ENCODE data around the gene HMBS. TPM values are rescaled to one million over a fixed set of nuclear protein-coding genes. Genes with fewer than 3 reads are reported as not detected.

Gene HMBS
- polyA plus RNA-seq, 4 donors: 18.4 to 45.3 (median 20.5) TPM

GRCh38 chr11:119091966-119092879, 7.5 kb downstream of the HMBS start:
- WGBS, 3 donors: 79 to 86% (median 82%) methylated on average over 13 of the region's 13 CpGs
- Histone ChIP-seq H3K4me1 (ENCODE audit: control insufficient read depth in 3 of 3, insufficient read depth in 2 of 3, low read depth in 1 of 3, low read length in 2 of 3) (peaks cover 2 to 29% (median 2%) of the 10 kb centered on the region in 3 donors), H3K27me3 (ENCODE audit: control insufficient read depth in 3 of 3, insufficient read depth in 3 of 3, low read length in 3 of 3) (no peaks in the 10 kb centered on the region), H3K36me3 (ENCODE audit: control insufficient read depth in 3 of 3, insufficient read depth in 2 of 3, low read depth in 1 of 3, low read length in 3 of 3) (peaks cover 0 to 60% (median 3%) of the 10 kb centered on the region in 3 donors), H3K27ac (ENCODE audit: low read depth in 1 of 3, low read length in 2 of 3) (no peak overlapping the region), H3K4me3 (ENCODE audit: low read depth in 1 of 3, low read length in 3 of 3) (no peak overlapping the region), H3K9me3 (ENCODE audit: control insufficient read depth in 2 of 2, insufficient read depth in 1 of 2, low read depth in 1 of 2, low read length in 1 of 2) (no peaks in the 10 kb centered on the region)
- FAIRE-seq: no peak
- no peak for DNase-seq

GRCh38 chr11:119092880-119093842, 8.5 kb downstream of the HMBS start:
- no peaks in the 10 kb centered on the region for H3K9me3 ChIP-seq (ENCODE audit: control insufficient read depth in 2 of 2, insufficient read depth in 1 of 2, low read depth in 1 of 2, low read length in 1 of 2)
- H3K4me3 ChIP-seq (ENCODE audit: low read depth in 1 of 3, low read length in 3 of 3): peak overlapping the region; percentile 59 to 88 (median 81)
- peak in 1 of 2 donors; percentile 39 for DNase-seq
- H3K27me3 ChIP-seq (ENCODE audit: control insufficient read depth in 3 of 3, insufficient read depth in 3 of 3, low read length in 3 of 3): no peaks in the 10 kb centered on the region
- peak overlapping the region in 2 of 3 donors; percentile 69 to 78 for H3K27ac ChIP-seq (ENCODE audit: low read depth in 1 of 3, low read length in 2 of 3)
- peaks cover 2 to 23% (median 2%) of the 10 kb centered on the region in 3 donors for H3K4me1 ChIP-seq (ENCODE audit: control insufficient read depth in 3 of 3, insufficient read depth in 2 of 3, low read depth in 1 of 3, low read length in 2 of 3)
- H3K36me3 ChIP-seq (ENCODE audit: control insufficient read depth in 3 of 3, insufficient read depth in 2 of 3, low read depth in 1 of 3, low read length in 3 of 3): peaks cover 2 to 63% (median 3%) of the 10 kb centered on the region in 3 donors
- no peak for FAIRE-seq
- WGBS, 3 donors: 17 to 41% (median 19%) methylated on average over 12 of the region's 12 CpGs

- DNase-seq (peak in 1 of 2 donors; percentile 66), FAIRE-seq (no peak)
- peaks cover 2 to 23% (median 2%) of the 10 kb centered on the region in 3 donors for H3K4me1 ChIP-seq (ENCODE audit: control insufficient read depth in 3 of 3, insufficient read depth in 2 of 3, low read depth in 1 of 3, low read length in 2 of 3)
- H3K27me3 ChIP-seq (ENCODE audit: control insufficient read depth in 3 of 3, insufficient read depth in 3 of 3, low read length in 3 of 3): no peaks in the 10 kb centered on the region
- WGBS, 3 donors: 0% methylated on average over 63 to 81 of the region's 81 CpGs
- peaks cover 2 to 56% (median 3%) of the 10 kb centered on the region in 3 donors for H3K36me3 ChIP-seq (ENCODE audit: control insufficient read depth in 3 of 3, insufficient read depth in 2 of 3, low read depth in 1 of 3, low read length in 3 of 3)
- H3K27ac ChIP-seq (ENCODE audit: low read depth in 1 of 3, low read length in 2 of 3): peak overlapping the region; percentile 78 to 93 (median 88)
- H3K9me3 ChIP-seq (ENCODE audit: control insufficient read depth in 2 of 2, insufficient read depth in 1 of 2, low read depth in 1 of 2, low read length in 1 of 2): no peaks in the 10 kb centered on the region
- peak overlapping the region; percentile 59 to 88 (median 81) for H3K4me3 ChIP-seq (ENCODE audit: low read depth in 1 of 3, low read length in 3 of 3)
These were observed 9.5 kb downstream of the HMBS start for GRCh38 chr11:119093942-119094815.

- FAIRE-seq: no peak
- no peaks in the 10 kb centered on the region for H3K27me3 ChIP-seq (ENCODE audit: control insufficient read depth in 3 of 3, insufficient read depth in 3 of 3, low read length in 3 of 3)
- DNase-seq: peak; percentile 82 to 92
- H3K36me3 ChIP-seq (ENCODE audit: control insufficient read depth in 3 of 3, insufficient read depth in 2 of 3, low read depth in 1 of 3, low read length in 3 of 3): peaks cover 2 to 53% (median 3%) of the 10 kb centered on the region in 3 donors
- 0 to 2% (median 1%) methylated on average over 13 to 19 of the region's 19 CpGs for WGBS, 3 donors
- peak overlapping the region; percentile 59 to 88 (median 81) for H3K4me3 ChIP-seq (ENCODE audit: low read depth in 1 of 3, low read length in 3 of 3)
- no peaks in the 10 kb centered on the region for H3K9me3 ChIP-seq (ENCODE audit: control insufficient read depth in 2 of 2, insufficient read depth in 1 of 2, low read depth in 1 of 2, low read length in 1 of 2)
- H3K27ac ChIP-seq (ENCODE audit: low read depth in 1 of 3, low read length in 2 of 3): peak overlapping the region; percentile 78 to 93 (median 88)
- peaks cover 2 to 24% (median 2%) of the 10 kb centered on the region in 3 donors for H3K4me1 ChIP-seq (ENCODE audit: control insufficient read depth in 3 of 3, insufficient read depth in 2 of 3, low read depth in 1 of 3, low read length in 2 of 3)
These were observed 10.1 kb downstream of the HMBS start for GRCh38 chr11:119094816-119095065.

GRCh38 chr11:119095066-119095880, 10.6 kb downstream of the HMBS start:
- Histone ChIP-seq H3K27ac (ENCODE audit: low read depth in 1 of 3, low read length in 2 of 3) (peak overlapping the region; percentile 78 to 93 (median 88)), H3K36me3 (ENCODE audit: control insufficient read depth in 3 of 3, insufficient read depth in 2 of 3, low read depth in 1 of 3, low read length in 3 of 3) (peaks cover 2 to 48% (median 3%) of the 10 kb centered on the region in 3 donors), H3K9me3 (ENCODE audit: control insufficient read depth in 2 of 2, insufficient read depth in 1 of 2, low read depth in 1 of 2, low read length in 1 of 2) (no peaks in the 10 kb centered on the region), H3K4me1 (ENCODE audit: control insufficient read depth in 3 of 3, insufficient read depth in 2 of 3, low read depth in 1 of 3, low read length in 2 of 3) (peaks cover 2 to 29% (median 2%) of the 10 kb centered on the region in 3 donors), H3K4me3 (ENCODE audit: low read depth in 1 of 3, low read length in 3 of 3) (peak overlapping the region; percentile 59 to 88 (median 81)), H3K27me3 (ENCODE audit: control insufficient read depth in 3 of 3, insufficient read depth in 3 of 3, low read length in 3 of 3) (no peaks in the 10 kb centered on the region)
- 0% methylated on average over 73 to 79 of the region's 79 CpGs for WGBS, 3 donors
- no peak for FAIRE-seq
- peak; percentile 100 for DNase-seq

- Histone ChIP-seq H3K4me1 (ENCODE audit: control insufficient read depth in 3 of 3, insufficient read depth in 2 of 3, low read depth in 1 of 3, low read length in 2 of 3) (peaks cover 2 to 27% (median 8%) of the 10 kb centered on the region in 3 donors), H3K27me3 (ENCODE audit: control insufficient read depth in 3 of 3, insufficient read depth in 3 of 3, low read length in 3 of 3) (no peaks in the 10 kb centered on the region), H3K9me3 (ENCODE audit: control insufficient read depth in 2 of 2, insufficient read depth in 1 of 2, low read depth in 1 of 2, low read length in 1 of 2) (no peaks in the 10 kb centered on the region), H3K27ac (ENCODE audit: low read depth in 1 of 3, low read length in 2 of 3) (no peak overlapping the region), H3K4me3 (ENCODE audit: low read depth in 1 of 3, low read length in 3 of 3) (no peak overlapping the region), H3K36me3 (ENCODE audit: control insufficient read depth in 3 of 3, insufficient read depth in 2 of 3, low read depth in 1 of 3, low read length in 3 of 3) (peaks cover 0 to 24% (median 2%) of the 10 kb centered on the region in 3 donors)
- 67 to 72% (median 68%) methylated on average over 6 of the region's 6 CpGs for WGBS, 3 donors
- DNase-seq: no peak
- FAIRE-seq: no peak
These were observed 15.0 kb downstream of the HMBS start for GRCh38 chr11:119099711-119100110.

- Histone ChIP-seq H3K9me3 (ENCODE audit: control insufficient read depth in 2 of 2, insufficient read depth in 1 of 2, low read depth in 1 of 2, low read length in 1 of 2) (no peaks in the 10 kb centered on the region), H3K36me3 (ENCODE audit: control insufficient read depth in 3 of 3, insufficient read depth in 2 of 3, low read depth in 1 of 3, low read length in 3 of 3) (peaks cover 0 to 24% (median 2%) of the 10 kb centered on the region in 3 donors), H3K27me3 (ENCODE audit: control insufficient read depth in 3 of 3, insufficient read depth in 3 of 3, low read length in 3 of 3) (no peaks in the 10 kb centered on the region), H3K4me1 (ENCODE audit: control insufficient read depth in 3 of 3, insufficient read depth in 2 of 3, low read depth in 1 of 3, low read length in 2 of 3) (peaks cover 2 to 27% (median 8%) of the 10 kb centered on the region in 3 donors), H3K27ac (ENCODE audit: low read depth in 1 of 3, low read length in 2 of 3) (no peak overlapping the region), H3K4me3 (ENCODE audit: low read depth in 1 of 3, low read length in 3 of 3) (peak overlapping the region in 2 of 3 donors; percentile 85 to 91)
- DNase-seq (peak; percentile 56 to 69), FAIRE-seq (no peak)
- WGBS, 3 donors: 27 to 43% (median 27%) methylated on average over 11 of the region's 11 CpGs
These were observed 15.7 kb downstream of the HMBS start for GRCh38 chr11:119100246-119100970.
